Heart left ventricle (tissue), 16 donors: ENCODE data around the gene ADIPOR1. TPM values are rescaled to one million over a fixed set of nuclear protein-coding genes. Genes with fewer than 3 reads are reported as not detected.

Source experiments
- ATAC-seq, 4 donors: fragments of 200-7000 bp; cut with Tn5 transposase; one replicate each; pipeline ENCODE4 v1.9.1; 2020 to 2022; ENCODE audit warnings: moderate library complexity in 4 of 4, mild to moderate bottlenecking in 3 of 4, moderate number of reproducible peaks in 1 of 4
- DNase-seq, 5 donors: peaks; one replicate each; pipeline ENCODE4 v3.0.0-alpha.2; 2020
- H3K27ac ChIP-seq, 12 donors: fragments of 200-600 bp; sonication (generic) in 4 of 12; one replicate each; pipeline versions ENCODE4 v1.5.0 to v1.8.0; 2016 to 2022; ENCODE audit warnings: mild to moderate bottlenecking in 2 of 12
- H3K27me3 ChIP-seq, 9 donors: fragments of 200-600 bp; sonication (generic) in 2 of 9; one replicate each; pipeline versions ENCODE4 v1.5.1 to v1.8.0; 2016 to 2022; ENCODE audit warnings: mild to moderate bottlenecking in 3 of 9
- H3K36me3 ChIP-seq, 9 donors: fragments of 200-600 bp; sonication (generic) in 2 of 9; one replicate each; pipeline versions ENCODE4 v1.5.0 to v1.8.0; 2018 to 2022; ENCODE audit warnings: mild to moderate bottlenecking in 2 of 9
- H3K4me1 ChIP-seq, 12 donors: fragments of 200-600 bp; sonication (generic) in 4 of 12; one replicate each; pipeline versions ENCODE4 v1.5.0 to v1.8.0; 2016 to 2022; ENCODE audit warnings: mild to moderate bottlenecking in 3 of 12
- H3K4me3 ChIP-seq, 12 donors: fragments of 200-600 bp; sonication (generic) in 4 of 12; one replicate each; pipeline versions ENCODE4 v1.5.0 to v1.8.0; 2017 to 2022; ENCODE audit warnings: mild to moderate bottlenecking in 9 of 12, moderate library complexity in 4 of 12
- H3K9me3 ChIP-seq, 12 donors: fragments of 200-600 bp; sonication (generic) in 4 of 12; one replicate each; pipeline versions ENCODE4 v1.5.0 to v1.8.0; 2016 to 2022; ENCODE audit warnings: mild to moderate bottlenecking in 1 of 12
- POLR2A ChIP-seq, 2 donors: fragments of 450-650 bp; IDR thresholded peaks; one replicate each; pipeline ENCODE4 v1.6.1; 2017; ENCODE audit warnings: antibody characterized with exemption in 2 of 2, mild to moderate bottlenecking in 2 of 2, moderate library complexity in 2 of 2
- WGBS, 4 donors: extraction: QIAGEN DNeasy Blood & Tissue Kit in 2 of 4; methylation state at CpG; one replicate each; pipeline versions ENCODE4 v1.1.5 to v1.1.7; 2013 to 2018; 5-methylcytosine and 5-hydroxymethylcytosine counted together
- intact Hi-C, 10 donors: fragments of 100-400 bp; cut with DNase I; formaldehyde crosslinking; loops; one replicate each; pipeline versions ENCODE4 v1.11.1 to v1.14.2; 2022
- polyA plus RNA-seq, 2 donors: library from polyadenylated mRNA; stranded (reverse); fragments of 200-250 nt; gene quantifications; one replicate each; pipeline ENCODE4 v1.2.3, GENCODE V29; 2013
- total RNA-seq, 9 donors: library from RNA; depleted of rRNA in 2 of 9; stranded (reverse); fragments of >200 nt in 2 of 9; fragmentation: NEBNext Ultra II Directional in 3 of 9; extraction: Animal tissue kit (Norgen Biotek cat#: 25700) in 3 of 9; gene quantifications; one replicate each; pipeline versions ENCODE4 v1.1.0 to v1.2.4, GENCODE V29; 2016 to 2023
- TF ChIP-seq, protein P1 (sequence below), 12 donors: fragments of 200-600 bp; sonication (generic) in 4 of 12; IDR thresholded peaks; one replicate each; pipeline versions ENCODE4 v1.5.0 to v1.8.0; 2018 to 2022; ENCODE audit warnings: antibody characterized with exemption in 12 of 12, mild to moderate bottlenecking in 5 of 12
- donor health status: ischemic (EF 13 %, LVEDD 7.1; RV severe dilation, severe dysfunction).
- donor health status: healthy with polysubstance abuse.
- donor health status: DM: no; HTN: yes; CAD: no.
- donor health status: DM: no; HTN: no; CAD: no.
- donor health status: ischemic (EF 25% LVEDD 6.9; RV normal size, moderate dysfunction).
- donor health status: ischemic (EF 25% LVEDD 5.7; RV mildly dilated, moderate dysfunction).
- donor health status: healthy.
- donor health status: DM: yes; HTN: yes; CAD: no.
- donor health status: ischemic (EF 35%, LVEDD 5.7; RV mildly dilated, moderate dysfunction).
- donor health status: nonischemic (EF 11% LVEDD 7.7; RV severe dilation, severe dysfunction).
- donor health status: DM: yes; HTN: yes; CAD: no.
- donor health status: PGD.
- donor health status: ischemic (EF 29% LVEDD 5.4; RV normal size, mild dysfunction).
- donor health status: nonischemic (EF 23%, LVEDD 6.1; RV moderate dilation, normal function).

ADIPOR1 gene
- total and polyA plus RNA-seq, 11 donors, result 57.4 to 155 (median 102) TPM

DNA sequence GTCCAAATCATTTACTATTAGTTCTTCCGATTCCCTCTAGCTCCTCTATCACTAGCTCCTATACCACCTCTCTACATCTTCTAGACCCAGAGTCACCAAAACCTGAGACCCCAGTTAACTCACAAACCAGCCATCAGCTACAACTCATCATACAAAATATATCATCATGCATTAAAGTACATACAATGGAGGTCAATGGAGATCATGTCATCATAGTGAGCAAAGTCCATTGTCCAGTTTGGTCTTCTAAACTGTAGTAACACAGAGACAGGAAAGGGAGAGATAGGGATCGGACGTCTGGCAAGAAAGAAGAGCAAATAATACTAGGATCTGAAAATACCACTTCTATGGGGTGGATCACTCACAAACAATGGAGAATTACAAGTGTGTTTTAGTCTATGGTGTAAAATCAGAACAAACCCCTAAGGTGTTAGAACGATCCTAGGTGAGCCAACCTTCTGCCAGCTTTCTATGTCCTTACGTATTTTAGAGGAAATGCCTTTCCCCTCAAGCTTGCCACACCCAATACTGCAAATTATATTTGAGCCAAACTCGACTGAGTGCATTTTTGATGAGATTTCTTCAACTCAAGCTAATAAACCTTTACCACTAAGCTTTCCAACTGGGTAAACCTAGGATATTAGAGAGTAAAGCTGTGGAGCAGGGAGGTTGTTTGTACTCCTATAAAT is 3.9 kb downstream of the ADIPOR1 start:
- Histone ChIP-seq H3K27me3 (no peaks in the 10 kb centered on the region), H3K9me3 (no peaks in the 10 kb centered on the region), H3K27ac (peak overlapping the region in 5 of 12 donors; percentile 4 to 91 (median 20)), H3K4me1 (peaks cover 2 to 77% (median 52%) of the 10 kb centered on the region in 12 donors), H3K4me3 (no peak overlapping the region), H3K36me3 (peaks cover 0 to 29% (median 18%) of the 10 kb centered on the region in 9 donors)
- ATAC-seq (no peak), DNase-seq (no peak)
- no peak for TF ChIP-seq POLR2A (IDR thresholded peaks at IDR 0.05)
- TF ChIP-seq, protein P1, sequence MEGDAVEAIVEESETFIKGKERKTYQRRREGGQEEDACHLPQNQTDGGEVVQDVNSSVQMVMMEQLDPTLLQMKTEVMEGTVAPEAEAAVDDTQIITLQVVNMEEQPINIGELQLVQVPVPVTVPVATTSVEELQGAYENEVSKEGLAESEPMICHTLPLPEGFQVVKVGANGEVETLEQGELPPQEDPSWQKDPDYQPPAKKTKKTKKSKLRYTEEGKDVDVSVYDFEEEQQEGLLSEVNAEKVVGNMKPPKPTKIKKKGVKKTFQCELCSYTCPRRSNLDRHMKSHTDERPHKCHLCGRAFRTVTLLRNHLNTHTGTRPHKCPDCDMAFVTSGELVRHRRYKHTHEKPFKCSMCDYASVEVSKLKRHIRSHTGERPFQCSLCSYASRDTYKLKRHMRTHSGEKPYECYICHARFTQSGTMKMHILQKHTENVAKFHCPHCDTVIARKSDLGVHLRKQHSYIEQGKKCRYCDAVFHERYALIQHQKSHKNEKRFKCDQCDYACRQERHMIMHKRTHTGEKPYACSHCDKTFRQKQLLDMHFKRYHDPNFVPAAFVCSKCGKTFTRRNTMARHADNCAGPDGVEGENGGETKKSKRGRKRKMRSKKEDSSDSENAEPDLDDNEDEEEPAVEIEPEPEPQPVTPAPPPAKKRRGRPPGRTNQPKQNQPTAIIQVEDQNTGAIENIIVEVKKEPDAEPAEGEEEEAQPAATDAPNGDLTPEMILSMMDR (IDR thresholded peaks at IDR 0.05), result no peak
- intact Hi-C loops, result no loop called here
- 56 to 66% (median 60%) methylated on average over 6 of the region's 6 CpGs for WGBS, 4 donors

DNA sequence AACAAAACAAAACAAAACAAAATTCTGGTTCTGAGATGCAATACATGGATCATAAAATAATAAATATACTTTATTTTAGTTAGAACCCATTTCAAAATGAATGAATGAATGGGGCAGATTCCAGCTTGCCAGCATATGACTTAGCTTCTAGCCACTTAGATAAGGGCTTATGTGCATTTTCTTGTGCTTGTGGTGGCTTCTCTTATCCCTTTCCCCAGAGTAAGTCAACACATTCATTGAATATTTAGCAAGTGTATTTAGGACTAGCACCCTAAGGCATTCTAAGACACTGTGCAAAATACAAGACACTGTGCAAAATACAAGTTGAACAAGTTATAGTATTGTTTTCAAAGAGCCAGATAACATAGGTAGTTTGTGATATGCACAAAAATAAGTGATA is 4.7 kb downstream of the ADIPOR1 start:
- H3K27ac ChIP-seq, result peak overlapping the region in 4 of 12 donors; percentile 4 to 91 (median 27)
- peaks cover 2 to 69% (median 46%) of the 10 kb centered on the region in 12 donors for H3K4me1 ChIP-seq

DNA sequence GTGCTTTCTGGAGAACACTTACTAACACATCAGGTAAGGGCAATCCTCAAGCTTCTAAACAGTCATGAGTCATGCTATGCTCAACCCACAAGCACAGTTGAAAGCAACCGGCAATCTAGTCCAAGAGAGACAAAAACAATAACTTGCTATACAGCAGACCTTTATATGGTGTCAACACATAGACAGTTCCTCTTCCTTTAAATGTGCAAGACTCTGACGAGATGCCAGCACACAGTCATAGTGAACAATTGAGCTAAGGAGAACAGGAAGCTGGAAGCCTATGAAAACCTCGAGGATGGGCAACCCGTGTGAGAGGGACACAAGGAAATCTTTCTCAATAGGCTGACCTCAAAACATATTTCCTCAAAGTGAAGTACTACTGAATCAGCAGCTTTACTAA is 5.3 kb downstream of the ADIPOR1 start:
- H3K36me3 ChIP-seq, result peaks cover 0 to 43% (median 32%) of the 10 kb centered on the region in 9 donors
- H3K27me3 ChIP-seq, result no peaks in the 10 kb centered on the region
- intact Hi-C loops, result no loop called here
- ATAC-seq, result peak; percentile 54 to 86 (median 73)
- H3K4me3 ChIP-seq, result peak overlapping the region in 1 of 12 donors; percentile 28
- peak overlapping the region in 5 of 12 donors; percentile 14 to 91 (median 50) for H3K27ac ChIP-seq
- TF ChIP-seq, protein P1 (IDR thresholded peaks at IDR 0.05), result no peak
- TF ChIP-seq POLR2A (IDR thresholded peaks at IDR 0.05), result no peak
- H3K4me1 ChIP-seq, result peaks cover 2 to 68% (median 46%) of the 10 kb centered on the region in 12 donors
- no peaks in the 10 kb centered on the region for H3K9me3 ChIP-seq
- peak in 4 of 5 donors; percentile 38 to 67 (median 44) for DNase-seq
- 42 to 54% (median 45%) methylated on average over 4 of the region's 4 CpGs for WGBS, 4 donors

More for the DNA sequence above, 4.7 kb downstream of the ADIPOR1 start:
- TF ChIP-seq, protein P1 (IDR thresholded peaks at IDR 0.05), result no peak
- no peak for TF ChIP-seq POLR2A (IDR thresholded peaks at IDR 0.05)
- Histone ChIP-seq H3K9me3 (no peaks in the 10 kb centered on the region), H3K27me3 (no peaks in the 10 kb centered on the region), H3K36me3 (peaks cover 0 to 37% (median 26%) of the 10 kb centered on the region in 9 donors), H3K4me3 (peak overlapping the region in 1 of 12 donors; percentile 28)
- intact Hi-C loops, result no loop called here
- DNase-seq (no peak), ATAC-seq (no peak)

DNA sequence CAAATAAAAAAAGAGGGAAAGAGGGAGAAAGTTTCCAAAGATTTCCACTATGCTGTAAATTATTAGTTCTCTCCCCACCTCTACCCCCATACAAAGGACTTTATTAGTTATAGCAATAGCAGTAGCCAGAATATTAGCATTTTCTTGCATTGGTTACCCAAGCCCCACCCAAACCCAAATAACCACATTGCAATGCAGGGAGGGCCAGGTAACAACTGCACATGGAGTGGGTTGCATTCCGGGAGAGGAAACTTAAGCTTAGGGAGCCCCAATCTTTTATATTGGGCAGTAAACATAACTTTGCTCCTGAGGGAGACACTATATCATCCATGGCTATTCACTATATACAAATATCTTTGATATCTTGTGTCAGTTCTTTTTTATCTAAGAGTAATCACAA is 6.0 kb downstream of the ADIPOR1 start:
- TF ChIP-seq, protein P1 (IDR thresholded peaks at IDR 0.05), result no peak
- TF ChIP-seq POLR2A (IDR thresholded peaks at IDR 0.05), result no peak
- 81 to 100% (median 94%) methylated on average over 1 of the region's 1 CpG for WGBS, 4 donors
- Histone ChIP-seq H3K4me3 (no peak overlapping the region), H3K27ac (peak overlapping the region in 5 of 12 donors; percentile 14 to 91 (median 49)), H3K27me3 (no peaks in the 10 kb centered on the region), H3K4me1 (peaks cover 0 to 63% (median 40%) of the 10 kb centered on the region in 12 donors), H3K9me3 (no peaks in the 10 kb centered on the region), H3K36me3 (peaks cover 0 to 50% (median 39%) of the 10 kb centered on the region in 9 donors)
- DNase-seq (no peak), ATAC-seq (no peak)
- intact Hi-C loops, result no loop called here
